Measurements from ENCODE around the gene ACAA1. TPM values are rescaled to one million over a fixed set of nuclear protein-coding genes. Genes with fewer than 3 reads are reported as not detected.
"Not testable (repeated sequence)": the region's sequence is repeated elsewhere in the genome, so short reads cannot be mapped to it uniquely, and the experiment has no call there.

Gene ACAA1
- total RNA-seq, 1 experiment from 2014 or later, result 13.5 TPM

- DNase-seq (ENCODE audit: extremely low read depth, low read depth), result no peak
Observed at GRCh38 chr3:38108649-38109579, 28.0 kb downstream of the ACAA1 start.

DNA sequence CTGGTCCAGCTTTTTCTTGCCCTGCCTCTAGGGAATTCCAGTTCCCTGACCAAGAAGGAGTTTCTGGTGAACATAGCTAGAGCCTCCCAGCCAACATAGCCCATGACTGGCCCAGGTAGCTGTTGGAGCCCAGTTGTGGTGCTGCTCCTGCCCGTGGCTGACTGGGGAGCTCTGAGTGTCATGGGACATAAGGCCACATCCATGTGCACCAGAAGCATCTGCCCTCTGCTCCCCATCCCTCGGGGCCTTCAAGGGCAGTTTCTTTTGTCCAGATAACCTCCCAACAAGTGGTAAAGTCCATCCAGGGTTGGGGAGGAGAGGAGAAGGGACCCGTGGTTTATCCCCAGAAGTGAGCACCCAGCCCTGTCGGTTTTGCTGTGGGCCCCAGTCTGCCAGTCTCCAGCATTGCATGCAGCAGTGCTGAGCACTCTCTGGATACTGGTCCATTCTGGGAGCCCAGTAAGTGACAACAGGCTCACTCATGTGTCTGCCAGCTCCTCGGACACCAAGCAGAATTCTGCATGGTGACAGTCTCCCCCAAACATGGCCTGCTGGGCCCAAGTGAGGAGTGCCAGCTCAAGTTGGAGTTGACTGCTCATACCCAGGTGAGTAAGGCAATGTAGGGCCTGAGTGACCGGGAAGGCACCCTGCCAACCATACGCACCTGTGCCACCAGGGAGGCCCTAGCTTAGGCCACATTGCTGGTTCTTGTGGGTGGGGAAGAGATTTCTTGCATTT lies 28.8 kb downstream of the ACAA1 start:
- DNase-seq (ENCODE audit: extremely low read depth, low read depth), result no peak

DNA sequence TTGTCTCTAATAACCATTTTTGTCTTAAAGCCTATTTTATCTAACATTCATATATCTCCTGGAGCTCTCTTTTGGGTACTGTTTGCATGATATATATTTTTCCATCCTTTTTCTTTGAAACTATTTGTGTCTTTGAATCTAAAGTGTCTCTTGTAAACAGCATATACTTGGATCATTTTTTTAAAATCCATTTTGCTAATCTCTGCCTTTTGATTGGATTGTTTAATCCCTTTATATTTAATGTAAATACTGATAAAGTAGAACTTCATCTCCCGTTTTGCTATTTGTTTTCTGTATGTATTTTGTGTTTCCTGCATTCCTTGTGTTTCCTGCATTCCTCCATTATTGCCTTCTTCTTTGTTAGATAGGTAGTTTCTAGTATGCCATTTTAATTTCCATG lies 31.4 kb downstream of the ACAA1 start:
- no peak for DNase-seq (ENCODE audit: extremely low read depth, low read depth)

GRCh38 chr3:38102444-38102814 lies 34.5 kb downstream of the ACAA1 start:
- no peak for DNase-seq (ENCODE audit: extremely low read depth, low read depth)

DNA sequence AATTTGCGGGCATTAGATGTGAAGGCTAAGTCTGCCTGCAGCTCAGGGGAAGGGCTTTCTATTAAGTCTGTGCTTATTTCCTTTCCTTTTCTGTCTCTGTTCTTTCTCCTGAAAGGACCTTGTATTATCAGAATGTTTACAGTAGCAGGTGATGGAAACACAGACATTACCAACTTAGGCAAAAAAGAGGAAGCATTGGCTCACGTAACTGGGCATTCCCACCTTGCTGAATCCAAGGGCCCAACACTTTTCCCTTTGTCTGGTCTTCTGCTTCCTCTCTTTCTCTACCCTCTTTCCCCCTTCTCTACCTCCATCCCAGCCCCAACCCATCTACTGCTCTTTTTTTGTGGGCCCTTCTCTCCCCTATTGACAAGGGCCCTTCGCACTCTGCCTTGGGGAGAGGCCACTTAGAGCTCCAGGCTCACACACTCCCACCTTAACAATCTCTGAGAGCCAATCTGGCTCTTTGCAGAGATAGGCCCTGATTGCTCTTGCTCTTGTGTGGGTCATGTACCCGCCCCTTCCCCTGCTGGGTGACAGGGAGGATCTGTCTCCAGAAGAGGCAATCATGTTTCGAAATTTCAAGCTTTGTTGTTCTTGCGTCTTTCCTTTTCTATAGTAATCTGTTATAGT lies 35.0 kb downstream of the ACAA1 start:
- DNase-seq (ENCODE audit: extremely low read depth, low read depth), result no peak

- DNase-seq (ENCODE audit: extremely low read depth, low read depth), result no peak
Observed at GRCh38 chr3:38100498-38100897, 36.4 kb downstream of the ACAA1 start.

GRCh38 chr3:38099518-38099917 lies 37.4 kb downstream of the ACAA1 start:
- no peak for DNase-seq (ENCODE audit: extremely low read depth, low read depth)

- no peak for DNase-seq (ENCODE audit: extremely low read depth, low read depth)
Observed at GRCh38 chr3:38098376-38098723, 38.6 kb downstream of the ACAA1 start.

- no peak for DNase-seq (ENCODE audit: extremely low read depth, low read depth)
Observed at GRCh38 chr3:38097446-38098375, 39.2 kb downstream of the ACAA1 start.

DNA sequence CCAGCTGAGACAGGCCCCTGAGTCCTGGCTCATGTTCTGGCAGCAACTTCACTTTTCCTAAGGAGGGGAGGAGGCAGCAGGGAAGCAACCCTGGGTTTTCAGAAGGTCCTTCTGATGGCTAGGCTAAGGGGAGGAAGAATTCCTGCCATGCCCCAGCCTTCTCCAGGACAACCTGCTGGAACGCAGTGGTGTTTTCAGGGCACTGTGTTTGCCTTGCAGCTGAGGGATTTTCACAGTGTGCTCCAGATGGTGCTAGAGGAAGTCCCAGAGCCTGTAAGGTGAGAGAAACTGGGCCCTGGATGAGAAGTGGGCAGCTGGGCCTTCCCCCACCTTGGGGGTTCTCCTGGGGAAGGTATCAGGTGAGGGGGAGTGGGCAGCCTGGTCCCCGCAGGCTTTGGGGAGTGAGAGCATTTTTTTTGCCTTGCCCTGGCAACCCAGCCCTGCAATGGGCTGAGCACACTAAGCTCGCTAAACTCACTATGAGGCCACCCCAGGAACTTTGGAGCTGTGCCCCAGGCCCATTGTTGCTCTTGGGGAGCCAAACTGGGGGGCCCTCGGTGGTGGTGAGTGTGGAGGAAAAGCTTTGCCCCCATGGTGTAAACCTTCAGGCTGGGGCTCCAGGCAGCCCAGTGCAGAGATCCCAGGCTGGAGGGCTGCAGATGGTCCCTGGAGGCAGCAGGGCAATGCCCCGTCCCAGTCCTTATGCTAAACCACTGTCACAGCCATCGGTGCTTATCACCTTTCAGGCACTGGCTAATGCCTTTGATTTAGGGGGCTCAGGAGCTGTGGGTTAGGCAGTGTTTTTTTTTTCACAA lies 41.1 kb downstream of the ACAA1 start:
- no peak for DNase-seq (ENCODE audit: extremely low read depth, low read depth)

- DNase-seq (ENCODE audit: extremely low read depth, low read depth), result no peak
Observed at GRCh38 chr3:38094999-38095398, 41.9 kb downstream of the ACAA1 start.

DNA sequence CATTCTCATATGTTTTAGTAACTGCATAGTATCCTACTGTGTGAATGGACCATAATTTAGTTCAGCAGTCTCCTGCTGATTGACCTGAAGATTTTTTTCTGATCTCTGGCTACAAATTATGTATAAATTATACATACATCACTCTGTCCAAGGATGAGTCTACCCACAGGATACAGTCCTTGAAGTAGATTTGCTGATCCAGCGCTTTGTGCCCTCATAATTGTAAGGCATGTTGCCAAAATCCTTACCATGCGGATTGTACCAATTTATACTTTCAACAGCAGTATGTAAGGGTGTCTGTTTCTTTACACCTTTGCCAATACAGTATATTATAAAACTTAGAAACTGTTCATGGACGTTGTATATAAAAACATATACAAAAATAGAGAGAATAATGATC lies 46.5 kb downstream of the ACAA1 start:
- no peak for DNase-seq (ENCODE audit: extremely low read depth, low read depth)

GRCh38 chr3:38089163-38089562 lies 47.8 kb downstream of the ACAA1 start:
- no peak for DNase-seq (ENCODE audit: extremely low read depth, low read depth)

DNA sequence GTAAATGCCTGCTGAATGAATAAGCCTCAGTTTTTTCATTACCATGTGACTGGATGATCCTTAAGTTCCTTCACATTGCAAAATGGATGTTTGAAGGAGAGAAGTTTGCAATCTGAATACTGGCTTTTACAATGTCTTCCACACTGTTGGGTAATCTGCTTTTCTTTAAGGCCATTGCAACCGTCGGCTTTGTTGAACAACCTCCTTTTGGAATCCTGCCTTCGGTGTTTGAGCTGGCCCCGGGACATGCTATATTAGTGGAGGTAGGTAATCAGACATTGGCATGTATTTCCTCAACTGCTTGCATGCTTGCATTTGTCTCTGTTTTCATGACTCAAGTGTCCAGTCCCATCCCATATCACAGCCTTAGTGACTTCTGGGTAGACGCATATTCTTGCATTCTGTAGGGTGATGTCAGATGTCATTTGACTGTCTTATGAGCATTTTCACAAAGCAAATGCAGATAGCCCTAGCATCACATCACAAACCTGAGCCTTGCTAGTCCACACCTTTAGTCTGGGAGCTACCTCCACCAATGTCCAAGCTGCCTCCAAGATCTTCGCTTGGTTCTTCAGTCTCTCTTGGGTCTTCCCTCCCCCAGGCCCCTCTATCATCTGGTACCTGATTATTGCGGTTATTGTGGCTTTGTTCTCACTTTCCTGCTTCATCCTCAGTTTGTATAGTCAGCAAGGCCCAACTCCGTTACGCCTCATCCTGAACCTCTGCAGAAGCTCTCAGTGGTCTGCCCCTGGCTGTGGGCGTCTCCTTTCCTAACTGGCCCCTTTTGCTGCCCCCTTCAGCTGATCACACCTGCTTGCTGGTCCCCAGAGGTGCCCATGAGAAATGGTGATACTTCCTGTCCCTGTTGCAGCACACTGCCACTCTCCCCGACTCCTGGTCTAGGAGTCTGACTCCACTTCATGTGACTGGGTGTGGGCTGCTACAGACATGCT lies 48.5 kb downstream of the ACAA1 start:
- no peak for DNase-seq (ENCODE audit: extremely low read depth, low read depth)

- DNase-seq (ENCODE audit: extremely low read depth, low read depth), result not testable (repeated sequence)
Observed at GRCh38 chr3:38087278-38087677, 49.6 kb downstream of the ACAA1 start.

- DNase-seq (ENCODE audit: extremely low read depth, low read depth), result no peak
Observed at GRCh38 chr3:38086496-38086895, 50.4 kb downstream of the ACAA1 start.

DNA sequence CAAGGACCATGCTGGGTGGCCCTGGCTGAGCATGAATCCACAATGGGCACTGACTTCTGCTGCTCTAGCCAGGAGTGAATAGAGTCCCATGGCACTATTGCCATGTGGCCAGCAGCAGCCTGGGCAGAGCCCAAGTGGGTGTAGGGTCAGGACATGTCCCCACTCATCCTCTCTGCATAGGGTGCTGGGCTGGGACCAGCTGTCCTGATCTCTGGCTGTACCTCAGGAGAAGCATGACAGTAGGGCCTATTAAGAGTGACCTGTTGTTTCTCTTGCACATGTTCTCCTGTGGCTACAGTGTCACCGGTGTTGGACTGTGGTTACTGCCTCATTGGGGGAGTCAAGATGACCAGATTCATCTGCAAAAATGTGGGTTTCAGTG lies 51.0 kb downstream of the ACAA1 start:
- no peak for DNase-seq (ENCODE audit: extremely low read depth, low read depth)

GRCh38 chr3:38085311-38085942 lies 51.5 kb downstream of the ACAA1 start:
- no peak for DNase-seq (ENCODE audit: extremely low read depth, low read depth)

Data from NCI-H460 (cell line).